GM19455 (cell line): ENCODE data around the gene GNAZ.

ENCODE experiments used
- ATAC-seq: cut with Tn5 transposase; IDR thresholded peaks from one replicate; pipeline ENCODE4 v1.9.1; 2021; ENCODE audit not compliant: unreplicated experiment

The GNAZ gene

GRCh38 chr22:23091760-23092159 is 21.4 kb downstream of the GNAZ start:
- no peak for ATAC-seq

GRCh38 chr22:23092217-23092955 is 22.1 kb downstream of the GNAZ start:
- ATAC-seq: no peak

- no peak for ATAC-seq
Measured at GRCh38 chr22:23093051-23093788, 22.9 kb downstream of the GNAZ start.

- no peak for ATAC-seq
Measured at GRCh38 chr22:23094260-23094659, 23.9 kb downstream of the GNAZ start.

- no peak for ATAC-seq
Measured at GRCh38 chr22:23094695-23095681, 24.7 kb downstream of the GNAZ start.

GRCh38 chr22:23095733-23096342 is 25.5 kb downstream of the GNAZ start:
- ATAC-seq: no peak

GRCh38 chr22:23097412-23098229 is 27.3 kb downstream of the GNAZ start:
- ATAC-seq: no peak

GRCh38 chr22:23098230-23098705 is 27.9 kb downstream of the GNAZ start:
- no peak for ATAC-seq

GRCh38 chr22:23098718-23099530 is 28.6 kb downstream of the GNAZ start:
- no peak for ATAC-seq

- no peak for ATAC-seq
Measured at GRCh38 chr22:23099531-23099804, 29.1 kb downstream of the GNAZ start.

GRCh38 chr22:23100124-23100801 is 29.9 kb downstream of the GNAZ start:
- ATAC-seq: no peak

GRCh38 chr22:23101524-23101923 is 31.2 kb downstream of the GNAZ start:
- no peak for ATAC-seq

- ATAC-seq: no peak
Measured at GRCh38 chr22:23102002-23102655, 31.8 kb downstream of the GNAZ start.

- no peak for ATAC-seq
Measured at GRCh38 chr22:23102776-23103175, 32.5 kb downstream of the GNAZ start.

GRCh38 chr22:23103199-23103954 is 33.1 kb downstream of the GNAZ start:
- ATAC-seq: no peak

GRCh38 chr22:23104187-23104971 is 34.1 kb downstream of the GNAZ start:
- no peak for ATAC-seq

GRCh38 chr22:23105304-23105703 is 35.0 kb downstream of the GNAZ start:
- ATAC-seq: no peak
